ENCODE data around the gene RAD51B. TPM values are rescaled to one million over a fixed set of nuclear protein-coding genes. Genes with fewer than 3 reads are reported as not detected.

Gene RAD51B
- total RNA-seq, 1 experiment from 2014 or later, result 14.2 TPM

- no peak overlapping the region for H3K4me3 Mint-ChIP-seq
- H3K9me3 Mint-ChIP-seq, result no peaks in the 10 kb centered on the region
- peak overlapping the region; percentile 57 for H3K27ac Mint-ChIP-seq
- no peaks in the 10 kb centered on the region for H3K36me3 Mint-ChIP-seq
- ChIA-PET POLR2A (interaction anchor here (0.6 to 1.0 kb wide), 2 partner anchors 176 to 254 kb away, joined by 3 read pairs; no protein-coding TSS in a partner anchor), CTCF (interaction anchor here (0.7 to 1.0 kb wide), 4 partner anchors 11 to 208 kb away, joined by 3 to 5 read pairs (median 4); no protein-coding TSS in a partner anchor)
- peaks cover 39% of the 10 kb centered on the region for H3K4me1 Mint-ChIP-seq
- H3K27me3 Mint-ChIP-seq (ENCODE audit: low read depth), result no peaks in the 10 kb centered on the region
- TF ChIP-seq RORB (CRISPR knock-in tag; IDR thresholded peaks at IDR 0.05) (no peak), CREM (CRISPR knock-in tag; IDR thresholded peaks at IDR 0.05) (no peak), SOX15 (CRISPR knock-in tag; IDR thresholded peaks at IDR 0.05) (no peak), ELF4 (CRISPR knock-in tag; IDR thresholded peaks at IDR 0.05; ENCODE audit: low read depth) (no peak), ZSCAN18 (CRISPR knock-in tag; IDR thresholded peaks at IDR 0.05) (no peak), PREB (CRISPR knock-in tag; IDR thresholded peaks at IDR 0.05; ENCODE audit: borderline replicate concordance) (no peak), NFYB (CRISPR knock-in tag; conservative IDR thresholded peaks at IDR 0.05; ENCODE audit: low read depth) (no peak), HMGXB4 (CRISPR knock-in tag; IDR thresholded peaks at IDR 0.05) (no peak), ZNF317 (CRISPR knock-in tag; IDR thresholded peaks at IDR 0.05; ENCODE audit: borderline replicate concordance, low read depth) (no peak), SMAD4 (CRISPR knock-in tag; IDR thresholded peaks at IDR 0.05) (no peak), ZNF138 (CRISPR knock-in tag; conservative IDR thresholded peaks at IDR 0.05) (no peak), ETV6 (CRISPR knock-in tag; IDR thresholded peaks at IDR 0.05) (no peak), SP1 (CRISPR knock-in tag; conservative IDR thresholded peaks at IDR 0.05) (no peak), NR3C1 (CRISPR knock-in tag; conservative IDR thresholded peaks at IDR 0.05; ENCODE audit: low read depth) (no peak), FOXK1 (CRISPR knock-in tag; IDR thresholded peaks at IDR 0.05) (no peak)
- TF ChIP-seq, protein P1, sequence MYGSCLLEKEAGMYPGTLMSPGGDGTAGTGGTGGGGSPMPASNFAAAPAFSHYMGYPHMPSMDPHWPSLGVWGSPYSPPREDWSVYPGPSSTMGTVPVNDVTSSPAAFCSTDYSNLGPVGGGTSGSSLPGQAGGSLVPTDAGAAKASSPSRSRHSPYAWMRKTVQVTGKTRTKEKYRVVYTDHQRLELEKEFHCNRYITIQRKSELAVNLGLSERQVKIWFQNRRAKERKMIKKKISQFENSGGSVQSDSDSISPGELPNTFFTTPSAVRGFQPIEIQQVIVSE (CRISPR knock-in tag; IDR thresholded peaks at IDR 0.05; ENCODE audit: borderline replicate concordance), result no peak
- TF ChIP-seq, protein P2, sequence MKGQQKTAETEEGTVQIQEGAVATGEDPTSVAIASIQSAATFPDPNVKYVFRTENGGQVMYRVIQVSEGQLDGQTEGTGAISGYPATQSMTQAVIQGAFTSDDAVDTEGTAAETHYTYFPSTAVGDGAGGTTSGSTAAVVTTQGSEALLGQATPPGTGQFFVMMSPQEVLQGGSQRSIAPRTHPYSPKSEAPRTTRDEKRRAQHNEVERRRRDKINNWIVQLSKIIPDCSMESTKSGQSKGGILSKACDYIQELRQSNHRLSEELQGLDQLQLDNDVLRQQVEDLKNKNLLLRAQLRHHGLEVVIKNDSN (CRISPR knock-in tag; IDR thresholded peaks at IDR 0.05), result no peak
- TF ChIP-seq, protein P3, sequence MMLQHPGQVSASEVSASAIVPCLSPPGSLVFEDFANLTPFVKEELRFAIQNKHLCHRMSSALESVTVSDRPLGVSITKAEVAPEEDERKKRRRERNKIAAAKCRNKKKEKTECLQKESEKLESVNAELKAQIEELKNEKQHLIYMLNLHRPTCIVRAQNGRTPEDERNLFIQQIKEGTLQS (CRISPR knock-in tag; conservative IDR thresholded peaks at IDR 0.05), result no peak
- DNase-seq (ENCODE audit: low spot score) (no peak), ATAC-seq (peak; percentile 49; the same call in 1 of the 2 replicates)
Measured at GRCh38 chr14:68506021-68506644, 686.6 kb downstream of the RAD51B start.
